Brain pericyte (primary cell): ENCODE measurements around the gene ERF.
A peak's percentile ranks its signal among the peaks of the same experiment; 100 is the strongest.
"Not testable (repeated sequence)": the region's sequence is repeated elsewhere in the genome, so short reads cannot be mapped to it uniquely, and the experiment has no call there.

ENCODE experiments used
- DNase-seq: peaks from one replicate; pipeline ENCODE4 v3.0.0-alpha.2; 2012; ENCODE audit warnings: low read depth, low spot score

Gene ERF

GRCh38 chr19:42275517-42275916 is 20.6 kb upstream of the ERF start:
- no peak for DNase-seq

GRCh38 chr19:42275103-42275502 is 20.2 kb upstream of the ERF start:
- no peak for DNase-seq

- DNase-seq: no peak
Observed at GRCh38 chr19:42274065-42274682, 19.2 kb upstream of the ERF start.

GRCh38 chr19:42273407-42274064 is 18.6 kb upstream of the ERF start:
- no peak for DNase-seq

GRCh38 chr19:42272989-42273406 is 18.1 kb upstream of the ERF start:
- DNase-seq: no peak

- DNase-seq: no peak
Observed at GRCh38 chr19:42272535-42272897, 17.6 kb upstream of the ERF start.

- no peak for DNase-seq
Observed at GRCh38 chr19:42271861-42272534, 17.1 kb upstream of the ERF start.

- no peak for DNase-seq
Observed at GRCh38 chr19:42271045-42271419, 16.1 kb upstream of the ERF start.

- no peak for DNase-seq
Observed at GRCh38 chr19:42270346-42271044, 15.6 kb upstream of the ERF start.

GRCh38 chr19:42269478-42270345 is 14.8 kb upstream of the ERF start:
- no peak for DNase-seq

- peak; percentile 100 for DNase-seq
Observed at GRCh38 chr19:42268704-42269477, 14.0 kb upstream of the ERF start, which contains the start of gene CIC. Gene CIC (plus strand): TSS chr19:42269252. CDS start chr19:42271784, 2,532 bp downstream.

GRCh38 chr19:42268142-42268703 is 13.3 kb upstream of the ERF start:
- DNase-seq: peak; percentile 98

GRCh38 chr19:42267644-42268141 is 12.8 kb upstream of the ERF start:
- no peak for DNase-seq

GRCh38 chr19:42266928-42267603 is 12.1 kb upstream of the ERF start:
- not testable (repeated sequence) for DNase-seq

GRCh38 chr19:42266105-42266504 is 11.2 kb upstream of the ERF start:
- DNase-seq: not testable (repeated sequence)

GRCh38 chr19:42261763-42262162 is 6.8 kb upstream of the ERF start:
- DNase-seq: no peak

- not testable (repeated sequence) for DNase-seq
Observed at GRCh38 chr19:42257842-42258241, 2.9 kb upstream of the ERF start.

GRCh38 chr19:42255766-42256745 is 1.1 kb upstream of the ERF start:
- DNase-seq: no peak
